Measurements from ENCODE around the gene TEX22.

TEX22 gene

DNA sequence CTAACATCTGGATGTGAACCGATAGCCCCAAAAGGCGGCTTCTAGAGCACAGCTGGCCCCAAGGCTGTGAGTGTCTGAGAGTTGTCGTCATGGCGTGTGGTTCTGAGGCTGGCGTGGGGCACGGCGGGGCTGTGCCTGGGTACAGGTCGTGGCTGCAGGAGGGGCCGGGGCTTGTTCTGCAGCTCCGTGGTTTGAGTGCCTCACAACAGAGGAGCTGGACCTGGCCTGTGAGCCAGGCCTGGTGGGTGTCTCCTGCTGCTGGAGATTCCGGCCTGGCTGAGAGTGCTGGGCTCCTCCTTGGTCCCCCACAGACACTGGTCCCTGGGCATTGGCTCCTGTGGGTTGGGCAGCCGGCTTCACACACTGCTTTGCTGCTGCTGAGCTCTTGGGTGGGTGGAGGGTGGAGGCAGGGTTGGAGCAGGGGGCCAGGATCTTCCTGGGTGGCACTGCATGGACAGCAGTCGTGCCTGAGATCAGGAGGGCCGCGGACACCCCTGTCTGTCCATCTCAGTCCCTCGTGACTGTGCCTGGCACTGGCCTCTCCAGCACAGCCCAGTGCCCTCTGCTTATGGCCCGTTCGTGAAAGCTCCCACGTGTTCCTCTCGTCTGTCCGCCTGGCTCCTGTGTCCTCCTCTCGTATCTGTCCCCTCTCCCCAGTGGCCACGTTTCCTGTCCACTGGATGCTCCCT, 31.8 kb upstream of the TEX22 start:
- DNase-seq (ENCODE audit: low read depth): no peak

- DNase-seq (ENCODE audit: low read depth): no peak
Measured at GRCh38 chr14:105367116-105368031, 31.0 kb upstream of the TEX22 start.

DNA sequence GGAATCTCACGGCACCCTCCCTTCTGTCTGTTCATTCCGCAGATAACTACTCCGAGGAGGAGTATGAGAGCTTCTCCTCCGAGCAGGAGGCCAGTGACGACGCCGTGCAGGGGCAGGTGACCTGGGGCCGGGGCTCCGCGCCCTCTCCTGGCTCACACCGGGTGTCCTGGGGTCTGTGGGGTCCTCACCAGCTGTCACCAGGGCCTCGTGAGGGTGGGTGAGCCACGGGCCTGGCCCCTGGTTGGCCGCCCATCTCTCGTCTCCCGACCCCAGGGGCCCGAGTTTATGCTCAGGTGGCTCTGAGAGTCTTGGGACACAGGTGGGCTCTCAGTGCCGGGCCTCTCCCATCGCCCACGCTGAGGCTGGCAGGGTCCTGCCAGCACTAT, 30.3 kb upstream of the TEX22 start:
- no peak for DNase-seq (ENCODE audit: low read depth)

GRCh38 chr14:105368426-105368825, 29.9 kb upstream of the TEX22 start:
- no peak for DNase-seq (ENCODE audit: low read depth)

GRCh38 chr14:105368910-105369652, 29.3 kb upstream of the TEX22 start:
- no peak for DNase-seq (ENCODE audit: low read depth)

DNA sequence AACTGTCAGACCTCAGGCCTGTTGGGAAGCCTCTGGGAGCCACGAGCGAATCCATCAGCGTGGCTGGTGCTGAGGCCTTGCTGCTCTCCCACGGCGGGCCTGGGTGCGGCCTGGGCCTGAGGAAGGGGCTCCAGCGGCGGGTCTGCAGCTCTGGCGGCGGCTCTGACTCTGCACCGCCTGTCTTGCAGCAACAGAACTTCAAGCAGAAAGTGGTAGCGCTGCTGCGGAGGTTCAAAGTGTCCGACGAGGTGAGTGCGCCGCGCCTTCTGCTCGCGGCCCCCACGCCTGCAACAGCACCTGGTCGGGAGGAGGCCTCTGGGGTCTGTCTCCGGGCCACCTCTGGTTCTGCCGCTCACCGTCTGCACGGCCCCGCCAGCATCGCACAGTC, 28.7 kb upstream of the TEX22 start:
- DNase-seq (ENCODE audit: low read depth): no peak

- no peak for DNase-seq (ENCODE audit: low read depth)
Measured at GRCh38 chr14:105374389-105374788, 23.9 kb upstream of the TEX22 start.

- DNase-seq (ENCODE audit: low read depth): no peak
Measured at GRCh38 chr14:105375635-105376057, 22.7 kb upstream of the TEX22 start.

GRCh38 chr14:105376521-105377440, 21.6 kb upstream of the TEX22 start:
- DNase-seq (ENCODE audit: low read depth): no peak

DNA sequence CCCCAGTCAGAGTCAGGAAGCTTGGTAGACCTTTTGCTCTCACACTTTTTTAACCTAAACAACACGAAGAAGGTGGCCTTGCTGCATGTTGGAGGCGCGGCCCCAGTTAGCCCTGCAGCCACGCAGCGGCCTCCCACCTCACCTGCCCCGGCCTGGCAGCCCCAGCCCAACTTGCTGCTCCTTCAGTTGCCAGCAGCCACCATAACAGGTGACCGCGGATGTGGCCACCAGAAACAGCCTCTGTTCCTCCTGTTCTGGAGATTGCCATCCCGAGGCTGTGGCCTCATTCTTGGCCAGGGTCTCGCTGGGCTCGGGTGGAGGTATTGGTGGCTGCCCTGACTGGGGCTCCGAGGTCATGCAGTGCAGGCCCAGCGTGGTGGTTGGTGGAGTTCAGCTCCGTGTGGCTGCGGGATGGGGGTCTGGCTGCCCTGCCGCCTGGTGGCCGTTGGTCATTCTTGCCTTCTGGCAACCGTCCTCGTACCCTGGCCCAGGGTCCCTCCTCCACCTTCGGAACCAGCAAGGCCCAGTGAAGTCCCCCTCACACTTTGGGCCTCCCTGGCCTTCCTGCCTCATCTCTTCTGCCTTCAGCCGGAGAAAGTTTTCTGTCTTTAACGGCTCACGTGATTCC, 20.7 kb upstream of the TEX22 start:
- DNase-seq (ENCODE audit: low read depth): no peak

GRCh38 chr14:105378199-105378598, 20.1 kb upstream of the TEX22 start:
- DNase-seq (ENCODE audit: low read depth): no peak

GRCh38 chr14:105378873-105379685, 19.3 kb upstream of the TEX22 start:
- no peak for DNase-seq (ENCODE audit: low read depth)

DNA sequence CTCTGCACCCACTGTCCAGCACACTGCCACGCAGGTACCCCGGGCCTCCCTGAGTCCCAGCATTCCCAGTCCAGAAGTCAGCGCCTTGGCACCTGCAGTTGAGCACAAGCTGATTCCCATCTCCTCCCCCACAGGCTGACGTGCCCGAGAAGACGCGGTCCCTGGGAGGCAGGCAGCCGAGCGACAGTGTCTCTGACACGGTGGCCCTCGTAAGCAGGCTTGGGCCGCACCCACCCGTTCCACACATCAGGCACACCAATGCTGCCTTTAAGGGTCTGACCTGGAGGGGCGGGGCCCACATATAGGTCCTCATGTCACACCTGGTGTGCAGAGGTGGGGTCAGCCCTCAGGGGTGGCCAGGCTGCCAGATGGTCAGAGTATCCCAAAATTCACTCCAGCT, 18.4 kb upstream of the TEX22 start:
- no peak for DNase-seq (ENCODE audit: low read depth)

- no peak for DNase-seq (ENCODE audit: low read depth)
Measured at GRCh38 chr14:105380756-105381155, 17.6 kb upstream of the TEX22 start.

GRCh38 chr14:105381446-105382342, 16.6 kb upstream of the TEX22 start:
- no peak for DNase-seq (ENCODE audit: low read depth)

DNA sequence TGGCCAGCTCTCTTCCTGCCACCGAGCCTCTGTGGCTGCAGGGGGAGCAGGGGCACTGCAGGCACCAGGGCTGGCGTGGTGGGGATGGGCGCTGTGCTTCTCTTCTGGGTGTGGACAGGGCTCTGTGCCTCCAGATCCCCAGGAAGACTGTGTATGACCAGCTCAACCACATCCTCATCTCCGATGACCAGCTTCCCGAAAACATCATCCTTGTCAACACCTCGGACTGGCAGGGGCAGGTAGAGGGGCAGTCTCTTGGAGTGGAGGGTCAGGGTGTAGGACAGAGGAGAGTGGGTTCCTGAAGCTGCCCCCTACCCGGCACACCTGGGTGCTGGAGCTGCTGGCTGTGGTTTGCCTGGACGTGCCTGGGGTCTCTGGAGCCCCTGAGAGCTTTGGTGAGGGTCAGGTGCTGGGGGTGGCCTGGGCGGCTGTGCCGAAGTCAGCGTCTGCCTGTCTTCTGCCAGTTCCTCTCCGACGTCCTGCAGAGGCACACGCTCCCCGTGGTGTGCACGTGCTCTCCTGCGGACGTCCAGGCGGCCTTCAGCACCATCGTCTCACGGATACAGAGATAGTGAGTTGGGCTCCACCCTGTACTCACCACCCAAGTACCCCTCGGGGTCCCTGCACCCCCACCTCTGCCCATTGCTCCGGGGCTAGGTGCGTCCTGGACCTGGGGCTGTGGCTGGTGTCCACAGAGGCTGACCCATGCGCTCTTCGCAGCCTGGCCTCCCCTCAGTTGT, 15.8 kb upstream of the TEX22 start:
- no peak for DNase-seq (ENCODE audit: low read depth)

GRCh38 chr14:105383083-105383730, 15.1 kb upstream of the TEX22 start:
- no peak for DNase-seq (ENCODE audit: low read depth)

DNA sequence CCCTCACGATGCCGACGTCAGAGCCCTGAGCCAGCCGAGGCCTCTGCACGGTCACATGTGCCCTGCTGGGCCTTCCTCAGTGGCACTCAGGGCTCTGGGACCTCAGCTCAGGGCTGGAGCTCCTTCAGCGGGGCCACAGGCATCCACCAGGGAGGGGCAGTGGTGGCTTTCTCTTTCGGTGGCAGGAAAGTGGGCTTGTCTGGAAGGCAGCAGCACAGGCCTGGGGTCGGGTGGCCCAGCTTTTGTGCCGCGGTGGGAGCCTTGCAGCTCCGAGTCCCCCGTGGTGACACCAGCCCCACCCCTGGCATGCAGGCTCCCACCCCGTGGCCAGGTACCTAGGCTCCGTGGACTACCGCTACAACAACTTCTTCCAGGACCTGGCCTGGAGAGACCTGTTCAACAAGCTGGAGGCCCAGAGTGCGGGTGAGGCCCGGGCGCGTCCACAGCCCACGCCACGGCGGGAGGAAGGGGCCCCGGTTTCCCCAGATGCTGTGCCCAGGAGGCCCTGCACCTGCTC, 14.2 kb upstream of the TEX22 start:
- DNase-seq (ENCODE audit: low read depth): no peak

Data from T follicular helper cell (primary cell).